Mesodermal cell (in vitro differentiated cells): ENCODE data around the gene GCNA.

ENCODE experiments used
- H3K27ac ChIP-seq: 2 replicates; pipeline ENCODE4 v1.7.0; 2013; ENCODE audit warnings: mild to moderate bottlenecking, low read depth, low read length, moderate library complexity; ENCODE audit not compliant: severe bottlenecking
- H3K36me3 ChIP-seq: 2 replicates; pipeline ENCODE4 v1.7.1; 2013; ENCODE audit warnings: mild to moderate bottlenecking, low read length, moderate library complexity; ENCODE audit not compliant: control insufficient read depth, insufficient read depth
- H3K4me1 ChIP-seq: one replicate; pipeline ENCODE4 v1.7.1; 2013; ENCODE audit warnings: mild to moderate bottlenecking, low read length; ENCODE audit not compliant: insufficient read depth, control insufficient read depth, poor library complexity, severe bottlenecking
- H3K4me3 ChIP-seq: 2 replicates; pipeline ENCODE4 v1.7.0; 2013; ENCODE audit warnings: low read length, control low read depth, mild to moderate bottlenecking; ENCODE audit not compliant: insufficient read depth, poor library complexity, severe bottlenecking; ENCODE audit errors: extremely low read depth
- H3K9me3 ChIP-seq: 2 replicates; pipeline ENCODE4 v1.7.1; 2013; ENCODE audit warnings: mild to moderate bottlenecking, low read length, moderate library complexity; ENCODE audit not compliant: control insufficient read depth
- WGBS, 2 experiments: methylation state at CpG; one replicate each; pipeline ENCODE4 v1.1.5; 2013; ENCODE audit warnings: missing lambda C conversion rate in 2 of 2; ENCODE audit not compliant: insufficient coverage in 2 of 2; 5-methylcytosine and 5-hydroxymethylcytosine counted together

The GCNA gene

DNA sequence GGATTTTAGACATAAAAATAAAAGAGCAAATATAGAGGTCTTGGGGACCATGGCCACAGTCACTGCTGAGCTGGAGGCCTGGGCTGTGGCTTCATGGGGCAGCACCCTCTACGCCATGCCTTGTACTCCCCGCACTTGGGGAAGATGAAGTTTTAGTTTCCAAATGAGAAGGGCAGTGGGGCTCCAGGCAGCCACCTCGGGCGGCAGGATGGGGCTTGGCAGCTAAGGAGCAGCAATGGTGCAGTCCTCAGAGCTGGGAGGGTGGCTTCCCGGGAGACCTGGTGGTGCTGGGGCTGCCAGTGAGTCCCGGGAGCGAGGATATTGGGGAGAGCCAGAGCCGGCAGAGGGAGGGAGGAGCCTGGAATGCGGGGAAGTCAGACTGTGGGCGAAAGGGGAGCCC, 37.7 kb downstream of the GCNA start:
- 85 to 91% methylated on average over 4 to 6 of the region's 10 CpGs for WGBS, 2 experiments
- Histone ChIP-seq H3K4me1 (no peaks in the 10 kb centered on the region), H3K9me3 (no peaks in the 10 kb centered on the region), H3K4me3 (no peak overlapping the region), H3K36me3 (peaks cover 13% of the 10 kb centered on the region), H3K27ac (no peak overlapping the region)

DNA sequence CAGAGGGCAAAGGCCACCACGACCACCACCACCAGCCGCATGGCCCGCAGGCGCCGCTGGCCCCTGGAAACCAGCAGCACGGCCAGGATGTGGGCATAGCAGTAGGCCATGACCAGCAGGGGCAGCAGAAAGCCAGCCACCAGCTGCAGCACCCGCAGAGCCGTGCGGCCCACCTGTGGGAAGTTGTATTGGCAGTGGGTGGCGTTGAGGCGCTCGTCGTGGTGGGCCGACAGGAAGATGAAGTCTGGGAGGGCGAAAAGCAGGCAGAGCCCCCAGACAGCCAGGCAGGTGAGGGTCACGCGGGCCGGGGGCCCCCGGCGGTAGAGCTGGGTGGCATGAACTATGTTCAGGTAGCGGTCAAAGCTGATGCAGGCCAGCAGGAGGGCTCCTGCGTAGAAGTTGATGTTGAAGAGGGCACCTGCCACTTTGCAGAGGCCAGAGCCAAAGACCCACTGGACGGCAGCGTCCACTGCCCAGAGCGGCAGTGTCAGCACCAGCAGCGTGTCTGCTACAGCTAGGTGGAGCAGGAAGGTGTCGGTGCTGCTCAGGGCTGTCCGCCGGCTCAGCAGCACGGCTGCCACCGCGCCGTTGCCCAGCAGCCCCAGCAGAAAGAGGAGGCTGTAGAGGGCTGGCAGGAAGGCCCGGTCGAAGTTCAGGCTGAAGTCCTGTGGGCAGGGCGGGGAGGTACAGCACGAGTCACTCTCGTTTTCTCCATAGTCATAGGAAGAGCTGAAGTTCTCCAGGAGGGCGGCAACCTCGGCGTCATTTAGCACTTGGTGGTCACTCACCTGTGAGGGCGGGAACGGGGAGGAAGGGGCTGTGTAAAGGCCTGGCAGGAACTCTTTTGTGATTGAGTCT, 38.7 kb downstream of the GCNA start:
- H3K27ac ChIP-seq: no peak overlapping the region
- H3K4me1 ChIP-seq: no peaks in the 10 kb centered on the region
- H3K9me3 ChIP-seq: no peaks in the 10 kb centered on the region
- H3K4me3 ChIP-seq: no peak overlapping the region
- H3K36me3 ChIP-seq: peaks cover 5% of the 10 kb centered on the region
- 93 to 96% methylated on average over 26 of the region's 43 CpGs for WGBS, 2 experiments

DNA sequence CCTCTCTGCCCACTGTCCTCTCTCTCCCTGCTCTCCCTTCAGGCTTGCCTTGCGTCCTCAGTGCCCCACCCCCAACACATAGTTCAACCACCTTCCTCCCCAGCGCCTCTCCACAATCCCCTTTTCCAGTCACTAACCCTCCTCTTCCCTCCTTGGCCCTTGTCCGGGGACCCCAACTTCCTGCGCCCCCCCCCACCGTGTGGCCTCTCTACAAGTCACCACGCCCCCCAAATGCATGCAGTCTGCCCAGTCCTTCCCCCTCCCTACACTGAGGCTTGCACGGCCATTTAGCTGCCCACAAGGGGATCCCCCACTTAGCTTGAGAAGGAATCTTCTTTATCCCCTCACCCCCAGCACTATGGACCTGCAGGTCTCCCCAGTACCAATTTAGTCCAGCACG, 39.5 kb downstream of the GCNA start:
- Histone ChIP-seq H3K36me3 (peaks cover 1% of the 10 kb centered on the region), H3K4me3 (no peak overlapping the region), H3K27ac (no peak overlapping the region), H3K9me3 (no peaks in the 10 kb centered on the region), H3K4me1 (no peaks in the 10 kb centered on the region)
- WGBS, 2 experiments: 80% methylated on average over 1 of the region's 8 CpGs; no CpG with 5 or more reads in 1 of the 2 experiments

DNA sequence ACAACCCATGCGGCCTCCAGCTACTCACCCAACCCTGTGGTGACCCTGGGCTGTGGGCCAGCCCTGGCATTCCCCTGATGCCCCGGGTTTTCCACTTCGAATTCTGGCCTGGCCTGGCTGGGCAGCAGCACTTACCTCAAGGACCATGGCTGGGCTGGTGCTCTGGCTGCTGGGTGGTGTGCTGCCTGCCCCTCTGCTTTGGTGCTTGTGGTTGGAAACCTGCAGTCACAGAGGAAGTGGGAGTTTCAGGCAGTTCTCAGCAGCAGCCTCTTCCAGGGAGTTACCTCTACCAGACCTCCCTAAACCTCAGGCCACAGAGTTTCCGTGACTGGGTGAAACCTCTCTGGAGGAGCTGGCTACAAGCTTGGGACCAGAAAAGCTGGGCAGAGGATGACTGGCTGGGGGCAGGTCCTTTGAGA, 40.1 kb downstream of the GCNA start, which contains the start of gene CXCR3:
Gene CXCR3, minus strand, starts transcription at position 209 of the 419 bp plus-strand sequence. Its CDS starts 62 bp downstream, at position 147.
- Histone ChIP-seq H3K27ac (no peak within 1 kb of the TSS), H3K4me3 (no peak within 1 kb of the TSS), H3K36me3 (no peaks in the 10 kb centered on the region), H3K4me1 (peaks cover 3% of the 10 kb centered on the region), H3K9me3 (no peaks in the 10 kb centered on the region)
- WGBS, 2 experiments: 100% methylated on average over 3 of the region's 4 CpGs; no CpG with 5 or more reads in 1 of the 2 experiments

DNA sequence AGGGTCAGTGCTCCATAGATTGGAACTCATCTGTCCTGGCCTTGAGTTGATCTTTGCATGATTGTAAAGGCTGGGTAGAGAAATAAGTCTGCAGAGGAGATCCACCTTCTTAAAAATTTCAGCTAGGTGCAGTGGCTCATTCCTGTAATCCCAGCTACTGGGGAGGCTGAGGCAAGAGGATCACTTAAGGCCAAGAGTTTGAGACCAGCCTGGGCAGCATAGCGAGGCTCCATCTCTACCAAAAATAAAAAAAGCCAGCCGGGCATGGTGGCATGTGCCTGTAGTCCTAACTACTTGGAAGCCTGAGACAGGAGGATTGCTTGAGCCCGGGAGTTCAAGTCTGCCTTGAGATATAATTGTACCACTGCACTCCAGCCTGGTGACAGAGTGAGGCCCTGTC, 40.5 kb downstream of the GCNA start:
- H3K36me3 ChIP-seq: no peaks in the 10 kb centered on the region
- no peak overlapping the region for H3K27ac ChIP-seq
- peaks cover 3% of the 10 kb centered on the region for H3K4me1 ChIP-seq
- WGBS, 2 experiments: 100% methylated on average over 1 of the region's 3 CpGs; no CpG with 5 or more reads in 1 of the 2 experiments
- no peaks in the 10 kb centered on the region for H3K9me3 ChIP-seq
- no peak overlapping the region for H3K4me3 ChIP-seq

DNA sequence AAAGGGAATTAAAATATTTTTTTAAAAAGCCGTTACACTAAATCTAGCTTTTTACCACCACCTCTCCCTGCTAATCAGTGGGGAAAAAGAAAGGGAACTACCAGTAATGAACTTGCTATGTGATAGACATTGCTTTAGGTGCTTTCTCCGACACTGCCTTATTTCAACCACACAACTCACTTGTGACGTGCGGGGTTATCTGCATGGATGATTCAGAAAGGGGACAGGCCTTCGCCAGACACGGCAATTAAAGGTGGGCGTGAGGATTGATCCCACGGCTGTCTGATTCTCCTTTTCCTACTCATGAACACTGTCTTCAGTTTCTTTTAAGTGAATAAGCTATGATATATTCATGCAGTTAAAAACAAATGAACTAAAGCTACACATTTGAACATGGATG, 41.0 kb downstream of the GCNA start:
- WGBS, 2 experiments: no CpG with 5 or more reads among the region's 8 CpGs
- H3K4me3 ChIP-seq: no peak overlapping the region
- no peaks in the 10 kb centered on the region for H3K36me3 ChIP-seq
- H3K27ac ChIP-seq: no peak overlapping the region
- H3K9me3 ChIP-seq: no peaks in the 10 kb centered on the region
- peaks cover 3% of the 10 kb centered on the region for H3K4me1 ChIP-seq

DNA sequence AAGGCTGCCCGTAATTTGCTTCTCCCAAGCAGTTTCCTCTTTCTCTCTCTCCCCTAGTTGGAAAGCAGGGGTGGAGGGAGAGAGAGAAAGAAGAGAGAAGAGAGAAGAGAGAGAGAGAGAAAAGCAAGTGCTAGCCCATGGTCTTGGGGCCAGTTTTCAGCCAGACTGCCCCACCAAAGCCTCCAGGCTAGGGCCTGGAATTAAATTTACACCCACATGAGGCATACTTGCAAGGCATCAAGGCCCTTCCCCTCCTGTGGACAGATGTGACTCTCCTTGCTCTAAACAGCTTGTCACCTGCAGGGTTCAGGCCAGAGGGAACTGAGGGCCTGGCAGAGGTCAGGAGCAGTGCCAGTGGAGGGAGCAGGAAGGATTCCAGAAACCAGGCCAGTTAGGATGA, 41.7 kb downstream of the GCNA start:
- Histone ChIP-seq H3K36me3 (no peaks in the 10 kb centered on the region), H3K27ac (no peak overlapping the region), H3K4me3 (no peak overlapping the region), H3K4me1 (peaks cover 3% of the 10 kb centered on the region), H3K9me3 (no peaks in the 10 kb centered on the region)
- WGBS, 2 experiments: no CpG with 5 or more reads among the region's 1 CpG

DNA sequence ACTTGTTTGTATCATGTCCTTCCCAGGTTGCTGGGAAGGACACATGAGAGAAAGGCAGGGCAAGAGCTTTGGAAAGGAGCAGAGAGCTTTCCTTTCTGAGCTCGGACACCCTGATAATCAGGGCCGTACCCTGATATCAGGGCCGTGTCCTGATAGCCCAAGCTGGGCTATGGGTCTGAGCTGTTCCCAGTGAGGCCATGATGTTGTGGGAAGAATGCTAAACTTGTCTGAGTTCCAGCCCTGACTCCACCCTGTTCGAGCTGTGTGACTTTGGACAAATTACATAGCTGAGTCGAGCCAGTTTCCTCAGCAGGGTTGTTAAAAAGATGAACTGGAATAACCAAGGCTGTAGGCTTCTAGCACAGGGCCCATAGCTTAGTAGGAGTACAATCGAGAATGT, 43.4 kb downstream of the GCNA start:
- no peaks in the 10 kb centered on the region for H3K36me3 ChIP-seq
- H3K4me3 ChIP-seq: no peak overlapping the region
- WGBS, 2 experiments: 100% methylated on average over 1 to 3 of the region's 6 CpGs
- H3K27ac ChIP-seq: no peak overlapping the region
- peaks cover 3% of the 10 kb centered on the region for H3K4me1 ChIP-seq
- no peaks in the 10 kb centered on the region for H3K9me3 ChIP-seq

DNA sequence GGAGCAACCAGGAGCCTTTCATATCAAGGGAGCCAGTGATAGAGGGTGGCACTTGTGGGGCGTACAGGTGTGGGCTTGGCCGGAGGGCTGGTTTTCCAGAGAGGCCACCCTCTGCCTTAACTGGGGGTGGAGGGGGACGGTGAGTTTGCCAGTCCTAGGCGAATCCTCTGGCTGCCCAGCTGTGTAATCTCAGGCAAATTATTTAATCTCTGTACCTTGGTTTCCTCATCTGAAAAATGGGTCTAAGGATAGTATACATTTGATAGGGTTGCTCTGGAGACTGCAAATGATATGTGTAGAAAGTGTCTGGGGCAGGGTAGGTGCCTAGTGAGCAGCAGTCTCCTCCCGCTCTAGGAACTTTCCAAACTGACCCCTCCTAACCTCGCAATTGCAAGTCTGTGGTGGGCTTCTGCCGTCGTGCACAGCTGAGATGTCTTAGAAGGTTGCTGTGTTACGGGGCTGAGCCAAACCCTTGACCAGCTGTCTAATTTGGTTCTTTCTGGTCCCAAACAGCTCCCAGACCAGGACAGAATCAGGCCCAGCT, 43.9 kb downstream of the GCNA start:
- Histone ChIP-seq H3K4me1 (peaks cover 3% of the 10 kb centered on the region), H3K36me3 (no peaks in the 10 kb centered on the region), H3K27ac (no peak overlapping the region), H3K4me3 (no peak overlapping the region), H3K9me3 (no peaks in the 10 kb centered on the region)
- WGBS, 2 experiments: 87% methylated on average over 3 of the region's 9 CpGs; no CpG with 5 or more reads in 1 of the 2 experiments

DNA sequence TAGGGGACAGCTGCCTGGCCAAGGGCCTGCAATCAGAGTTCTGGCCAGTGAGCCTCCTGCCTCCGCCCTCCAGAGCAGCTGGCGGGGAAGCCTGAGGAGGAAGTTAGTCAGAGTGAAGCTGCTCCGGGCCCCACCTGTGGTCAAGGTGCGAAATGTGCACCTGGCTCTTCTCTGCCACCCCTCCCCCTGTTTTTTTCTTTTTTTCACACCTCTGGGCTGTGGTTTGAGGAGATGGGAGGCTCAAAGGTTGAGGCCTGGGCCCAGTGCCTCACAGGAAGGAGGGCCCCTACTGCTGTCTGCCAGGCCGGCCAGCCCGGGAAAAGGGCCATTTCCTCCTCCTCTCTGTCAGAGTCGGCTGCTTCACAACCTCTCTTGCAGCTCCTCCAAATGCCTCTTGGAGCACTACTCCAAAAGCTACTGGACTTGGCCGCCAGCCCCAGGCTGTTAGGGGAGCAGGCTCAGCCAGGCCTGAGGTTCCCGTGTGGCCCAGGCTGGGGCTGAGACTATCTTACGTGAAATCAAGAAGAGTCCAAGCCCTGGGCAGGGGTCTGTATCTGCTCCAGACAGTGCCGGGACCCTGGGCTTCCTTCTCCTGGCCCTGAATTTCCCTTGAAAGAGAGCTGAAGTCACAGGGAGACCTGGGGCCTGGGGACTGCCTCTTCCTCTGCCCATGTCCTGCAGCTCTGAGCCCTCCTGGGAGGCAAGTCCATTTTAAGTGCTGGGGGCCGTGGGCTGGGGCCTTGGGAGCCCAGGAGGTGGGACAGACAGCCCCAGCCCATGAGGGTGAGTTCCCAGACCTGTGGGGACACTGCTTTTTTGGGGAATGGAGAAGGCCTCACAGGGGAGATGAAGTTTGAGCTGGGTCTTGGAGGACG, 44.6 kb downstream of the GCNA start:
- 43 to 53% methylated on average over 4 to 8 of the region's 13 CpGs for WGBS, 2 experiments
- H3K36me3 ChIP-seq: no peaks in the 10 kb centered on the region

More for the DNA sequence above, 44.6 kb downstream of the GCNA start:
- H3K27ac ChIP-seq: peak overlapping the region; percentile 20
- no peaks in the 10 kb centered on the region for H3K9me3 ChIP-seq
- peaks cover 3% of the 10 kb centered on the region for H3K4me1 ChIP-seq
- H3K4me3 ChIP-seq: no peak overlapping the region
